Measurements from ENCODE around the gene MRPL10.

The MRPL10 gene

GRCh38 chr17:47808036-47808829 is 23.1 kb downstream of the MRPL10 start:
- TF ChIP-seq EZH2phosphoT487 (IDR thresholded peaks at IDR 0.05; ENCODE audit: borderline replicate concordance): no peak
- no peak for TF ChIP-seq CTCF (conservative IDR thresholded peaks at IDR 0.05; ENCODE audit: low read length)
- no peaks in the 10 kb centered on the region for H3K79me2 ChIP-seq (ENCODE audit: insufficient read depth, low read length)
- no peak overlapping the region for H2AFZ ChIP-seq (ENCODE audit: low read length)
- H3K4me3 ChIP-seq (ENCODE audit: low read length, poor library complexity, severe bottlenecking): no peak overlapping the region
- H3K36me3 ChIP-seq (ENCODE audit: insufficient read depth, low read length): peaks cover 8% of the 10 kb centered on the region; the same call in 1 of the 2 replicates
- H3K4me2 ChIP-seq (ENCODE audit: low read depth, low read length, poor library complexity, severe bottlenecking): no peak overlapping the region
- H4K20me1 ChIP-seq (ENCODE audit: insufficient read depth, low read length, poor library complexity, severe bottlenecking): no peaks in the 10 kb centered on the region
- no peak overlapping the region for H3K9ac ChIP-seq (ENCODE audit: low read depth, low read length, poor library complexity, severe bottlenecking)
- H3K27me3 ChIP-seq (ENCODE audit: insufficient read depth, low read length, poor library complexity, severe bottlenecking): no peaks in the 10 kb centered on the region
- H3F3A ChIP-seq (ENCODE audit: low read depth): no peaks in the 10 kb centered on the region
- no peaks in the 10 kb centered on the region for H3K9me3 ChIP-seq (ENCODE audit: insufficient read depth, low read depth, low read length)
- H3K9me2 ChIP-seq (replicated peaks; ENCODE audit: low read depth, low read length): no peaks in the 10 kb centered on the region
- no peaks in the 10 kb centered on the region for H3K4me1 ChIP-seq (ENCODE audit: insufficient read depth, low read length, poor library complexity, severe bottlenecking)

GRCh38 chr17:47807421-47807820 is 23.9 kb downstream of the MRPL10 start:
- Histone ChIP-seq H3K4me3 (ENCODE audit: low read length, poor library complexity, severe bottlenecking) (no peak overlapping the region), H2AFZ (ENCODE audit: low read length) (no peak overlapping the region), H4K20me1 (ENCODE audit: insufficient read depth, low read length, poor library complexity, severe bottlenecking) (no peaks in the 10 kb centered on the region), H3K36me3 (ENCODE audit: insufficient read depth, low read length) (peaks cover 8% of the 10 kb centered on the region; the same call in 1 of the 2 replicates), H3F3A (ENCODE audit: low read depth) (no peaks in the 10 kb centered on the region), H3K4me2 (ENCODE audit: low read depth, low read length, poor library complexity, severe bottlenecking) (no peak overlapping the region), H3K9me3 (ENCODE audit: insufficient read depth, low read depth, low read length) (no peaks in the 10 kb centered on the region), H3K27me3 (ENCODE audit: insufficient read depth, low read length, poor library complexity, severe bottlenecking) (no peaks in the 10 kb centered on the region), H3K9ac (ENCODE audit: low read depth, low read length, poor library complexity, severe bottlenecking) (no peak overlapping the region), H3K4me1 (ENCODE audit: insufficient read depth, low read length, poor library complexity, severe bottlenecking) (no peaks in the 10 kb centered on the region), H3K79me2 (ENCODE audit: insufficient read depth, low read length) (no peaks in the 10 kb centered on the region), H3K9me2 (replicated peaks; ENCODE audit: low read depth, low read length) (no peaks in the 10 kb centered on the region)
- no peak for TF ChIP-seq EZH2phosphoT487 (IDR thresholded peaks at IDR 0.05; ENCODE audit: borderline replicate concordance)
- TF ChIP-seq CTCF (conservative IDR thresholded peaks at IDR 0.05; ENCODE audit: low read length): no peak

- Histone ChIP-seq H3K4me3 (ENCODE audit: low read length, poor library complexity, severe bottlenecking) (no peak overlapping the region), H3K4me1 (ENCODE audit: insufficient read depth, low read length, poor library complexity, severe bottlenecking) (no peaks in the 10 kb centered on the region), H3K9me3 (ENCODE audit: insufficient read depth, low read depth, low read length) (no peaks in the 10 kb centered on the region), H3K9me2 (replicated peaks; ENCODE audit: low read depth, low read length) (no peaks in the 10 kb centered on the region), H3K36me3 (ENCODE audit: insufficient read depth, low read length) (peaks cover 8% of the 10 kb centered on the region; the same call in 1 of the 2 replicates), H3F3A (ENCODE audit: low read depth) (no peaks in the 10 kb centered on the region), H3K27me3 (ENCODE audit: insufficient read depth, low read length, poor library complexity, severe bottlenecking) (no peaks in the 10 kb centered on the region), H2AFZ (ENCODE audit: low read length) (no peak overlapping the region), H3K79me2 (ENCODE audit: insufficient read depth, low read length) (no peaks in the 10 kb centered on the region), H3K9ac (ENCODE audit: low read depth, low read length, poor library complexity, severe bottlenecking) (no peak overlapping the region), H4K20me1 (ENCODE audit: insufficient read depth, low read length, poor library complexity, severe bottlenecking) (no peaks in the 10 kb centered on the region), H3K4me2 (ENCODE audit: low read depth, low read length, poor library complexity, severe bottlenecking) (no peak overlapping the region)
- no peak for TF ChIP-seq CTCF (conservative IDR thresholded peaks at IDR 0.05; ENCODE audit: low read length)
- no peak for TF ChIP-seq EZH2phosphoT487 (IDR thresholded peaks at IDR 0.05; ENCODE audit: borderline replicate concordance)
Observed at GRCh38 chr17:47806913-47807255, 24.5 kb downstream of the MRPL10 start.

Data from Loucy (cell line).